HG03064 (cell line): Measurements from ENCODE around the gene RCAN2.

Experiments used
- ATAC-seq: cut with Tn5 transposase; IDR thresholded peaks from one replicate; pipeline ENCODE4 v1.9.1; 2021; ENCODE audit warnings: low read depth; ENCODE audit not compliant: unreplicated experiment

RCAN2 gene

GRCh38 chr6:46500382-46500781 is 9.1 kb upstream of the RCAN2 start:
- ATAC-seq = no peak

- ATAC-seq = no peak
Observed at GRCh38 chr6:46491628-46492547, 639 bp upstream of the RCAN2 start.

GRCh38 chr6:46490425-46491200 is 636 bp downstream of the RCAN2 start:
- ATAC-seq = no peak

- no peak for ATAC-seq
Observed at GRCh38 chr6:46486181-46486580, 5.1 kb downstream of the RCAN2 start.

GRCh38 chr6:46484081-46484820 is 7.0 kb downstream of the RCAN2 start:
- no peak for ATAC-seq

- ATAC-seq = no peak
Observed at GRCh38 chr6:46476301-46476700, 14.9 kb downstream of the RCAN2 start.

GRCh38 chr6:46473881-46474280 is 17.4 kb downstream of the RCAN2 start:
- ATAC-seq = no peak

- no peak for ATAC-seq
Observed at GRCh38 chr6:46472243-46472642, 19.0 kb downstream of the RCAN2 start.

GRCh38 chr6:46469021-46469420 is 22.2 kb downstream of the RCAN2 start:
- no peak for ATAC-seq

- ATAC-seq = no peak
Observed at GRCh38 chr6:46468403-46469010, 22.7 kb downstream of the RCAN2 start.

- ATAC-seq = no peak
Observed at GRCh38 chr6:46466570-46466969, 24.7 kb downstream of the RCAN2 start.

GRCh38 chr6:46465294-46466165 is 25.7 kb downstream of the RCAN2 start:
- no peak for ATAC-seq

- ATAC-seq = no peak
Observed at GRCh38 chr6:46456297-46456696, 35.0 kb downstream of the RCAN2 start.

- ATAC-seq = no peak
Observed at GRCh38 chr6:46454691-46455090, 36.6 kb downstream of the RCAN2 start.

- ATAC-seq = no peak
Observed at GRCh38 chr6:46453741-46454316, 37.4 kb downstream of the RCAN2 start.

- no peak for ATAC-seq
Observed at GRCh38 chr6:46453216-46453615, 38.0 kb downstream of the RCAN2 start.

- no peak for ATAC-seq
Observed at GRCh38 chr6:46452312-46452917, 38.8 kb downstream of the RCAN2 start.

- no peak for ATAC-seq
Observed at GRCh38 chr6:46451343-46451742, 39.9 kb downstream of the RCAN2 start.
